Lower lobe of right lung (tissue), 2 donors: Measurements from ENCODE around the gene ZNF740. TPM values are rescaled to one million over a fixed set of nuclear protein-coding genes. Genes with fewer than 3 reads are reported as not detected.

Experiments
- ATAC-seq, 2 donors: fragments of 200-7000 bp; cut with Tn5 transposase; one replicate each; pipeline ENCODE4 v1.9.1; 2020 to 2022; ENCODE audit warnings: mild to moderate bottlenecking in 2 of 2, moderate library complexity in 2 of 2
- DNase-seq: peaks from one replicate; pipeline ENCODE4 v3.0.0-alpha.2; 2020
- H3K27ac ChIP-seq: fragments of 200-600 bp; one replicate; pipeline ENCODE4 v1.8.0; 2022
- H3K27me3 ChIP-seq: fragments of 200-600 bp; one replicate; pipeline ENCODE4 v1.8.0; 2022; ENCODE audit warnings: low read depth
- H3K36me3 ChIP-seq: fragments of 200-600 bp; one replicate; pipeline ENCODE4 v1.8.0; 2022; ENCODE audit warnings: mild to moderate bottlenecking
- H3K4me1 ChIP-seq: fragments of 200-600 bp; one replicate; pipeline ENCODE4 v1.8.0; 2022
- H3K4me3 ChIP-seq: fragments of 200-600 bp; one replicate; pipeline ENCODE4 v1.8.0; 2022; ENCODE audit warnings: mild to moderate bottlenecking
- H3K9me3 ChIP-seq: fragments of 200-600 bp; one replicate; pipeline ENCODE4 v1.8.0; 2022
- intact Hi-C: fragments of 100-400 bp; cut with DNase I; formaldehyde crosslinking; loops from one replicate; pipeline ENCODE4 v1.11.0; 2022
- total RNA-seq: library from RNA; stranded (reverse); fragmentation: NEBNext Ultra II Directional; extraction: Animal tissue kit (Norgen Biotek cat#: 25700); gene quantifications from one replicate; pipeline ENCODE4 v1.2.1, GENCODE V29; 2021
- TF ChIP-seq, protein P1 (sequence below): fragments of 200-600 bp; IDR thresholded peaks from one replicate; pipeline ENCODE4 v1.8.0; 2022; ENCODE audit warnings: antibody characterized with exemption, mild to moderate bottlenecking
- donor health status: DM: no; HTN: yes; CAD: no; lungs with severe emphysema.

ZNF740 gene
- total RNA-seq, 1 donor from 2014 or later = 49.5 TPM

DNA sequence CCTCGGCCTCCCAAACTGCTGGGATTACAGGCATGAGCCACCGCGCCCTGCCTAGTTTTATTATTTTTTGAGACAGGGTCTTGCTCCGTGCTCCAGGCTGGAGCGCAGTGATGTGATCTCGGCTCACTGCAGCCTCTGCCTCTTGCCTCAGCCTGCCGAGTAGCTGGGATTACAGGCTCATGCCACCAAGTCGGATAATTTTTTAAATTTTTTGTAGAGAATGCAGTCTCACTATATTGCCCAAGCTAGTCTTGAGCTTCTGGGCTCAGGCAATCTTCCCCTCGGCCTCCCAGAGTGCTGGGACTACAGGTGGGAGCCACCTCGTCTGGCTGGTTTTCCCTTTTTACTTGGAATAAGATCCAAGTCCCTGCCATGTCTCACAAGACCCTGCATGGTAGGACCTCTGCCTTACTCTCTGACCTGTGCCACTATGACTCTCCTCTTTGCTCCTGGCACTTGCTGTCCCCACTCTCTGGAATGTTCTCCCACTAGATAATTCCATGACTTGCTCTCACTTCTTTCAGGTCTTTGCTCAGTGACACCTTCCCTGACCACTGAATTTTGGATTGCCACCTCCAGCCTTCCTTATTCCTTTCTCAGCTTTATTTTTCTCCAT lies 59.2 kb downstream of the ZNF740 start:
- no peaks in the 10 kb centered on the region for H3K27me3 ChIP-seq
- no peak for ATAC-seq
- no peak overlapping the region for H3K4me3 ChIP-seq
- H3K36me3 ChIP-seq = no peaks in the 10 kb centered on the region
- H3K27ac ChIP-seq = no peak overlapping the region
- DNase-seq = no peak
- intact Hi-C loops = no loop called here
- TF ChIP-seq, protein P1, sequence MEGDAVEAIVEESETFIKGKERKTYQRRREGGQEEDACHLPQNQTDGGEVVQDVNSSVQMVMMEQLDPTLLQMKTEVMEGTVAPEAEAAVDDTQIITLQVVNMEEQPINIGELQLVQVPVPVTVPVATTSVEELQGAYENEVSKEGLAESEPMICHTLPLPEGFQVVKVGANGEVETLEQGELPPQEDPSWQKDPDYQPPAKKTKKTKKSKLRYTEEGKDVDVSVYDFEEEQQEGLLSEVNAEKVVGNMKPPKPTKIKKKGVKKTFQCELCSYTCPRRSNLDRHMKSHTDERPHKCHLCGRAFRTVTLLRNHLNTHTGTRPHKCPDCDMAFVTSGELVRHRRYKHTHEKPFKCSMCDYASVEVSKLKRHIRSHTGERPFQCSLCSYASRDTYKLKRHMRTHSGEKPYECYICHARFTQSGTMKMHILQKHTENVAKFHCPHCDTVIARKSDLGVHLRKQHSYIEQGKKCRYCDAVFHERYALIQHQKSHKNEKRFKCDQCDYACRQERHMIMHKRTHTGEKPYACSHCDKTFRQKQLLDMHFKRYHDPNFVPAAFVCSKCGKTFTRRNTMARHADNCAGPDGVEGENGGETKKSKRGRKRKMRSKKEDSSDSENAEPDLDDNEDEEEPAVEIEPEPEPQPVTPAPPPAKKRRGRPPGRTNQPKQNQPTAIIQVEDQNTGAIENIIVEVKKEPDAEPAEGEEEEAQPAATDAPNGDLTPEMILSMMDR = no peak
- H3K4me1 ChIP-seq = no peaks in the 10 kb centered on the region
- H3K9me3 ChIP-seq = no peaks in the 10 kb centered on the region

DNA sequence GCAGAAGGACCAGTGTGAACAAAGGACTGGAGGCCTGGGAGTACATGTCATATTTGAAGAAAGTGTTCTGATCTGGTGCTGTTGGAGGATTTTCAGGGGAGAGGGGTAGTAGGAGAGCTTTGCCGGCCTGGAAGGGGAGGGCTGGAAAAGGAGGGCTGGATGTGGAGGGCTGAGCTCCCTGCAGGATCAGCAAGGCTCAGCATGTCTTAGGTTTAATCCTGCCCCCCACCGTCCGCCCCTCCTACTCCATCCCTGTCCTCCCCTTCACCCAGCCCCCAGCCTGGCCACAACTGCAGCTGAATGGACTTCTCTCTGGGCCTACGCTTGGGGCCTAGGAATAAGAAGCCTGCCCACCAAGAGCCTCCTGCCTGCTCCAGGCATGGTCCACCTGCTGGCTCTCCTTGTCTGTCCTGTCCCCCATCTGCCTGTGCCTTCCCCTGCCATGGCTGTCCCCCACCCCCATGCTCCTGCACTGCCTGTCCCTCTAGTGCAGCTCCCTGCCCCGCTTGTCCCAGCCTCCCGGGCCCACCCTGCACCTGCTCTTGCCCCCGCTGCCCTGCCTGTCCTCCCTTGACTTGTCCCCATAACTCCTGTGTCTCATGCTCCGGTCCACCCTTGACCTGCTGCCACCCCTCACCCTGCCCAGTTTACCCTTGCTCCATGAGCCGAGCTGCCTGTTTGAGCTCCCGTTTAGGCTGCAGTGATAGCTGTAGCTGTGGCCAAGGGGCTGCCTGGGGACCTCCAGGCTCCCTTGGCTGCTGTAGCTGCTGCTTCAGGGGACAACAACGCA lies 61.3 kb downstream of the ZNF740 start:
- Histone ChIP-seq H3K27me3 (no peaks in the 10 kb centered on the region), H3K36me3 (no peaks in the 10 kb centered on the region), H3K9me3 (no peaks in the 10 kb centered on the region), H3K4me1 (no peaks in the 10 kb centered on the region), H3K27ac (no peak overlapping the region), H3K4me3 (no peak overlapping the region)
- ATAC-seq = peak in 1 of 2 donors; percentile 13
- intact Hi-C loops = no loop called here
- TF ChIP-seq, protein P1 = no peak
- no peak for DNase-seq

DNA sequence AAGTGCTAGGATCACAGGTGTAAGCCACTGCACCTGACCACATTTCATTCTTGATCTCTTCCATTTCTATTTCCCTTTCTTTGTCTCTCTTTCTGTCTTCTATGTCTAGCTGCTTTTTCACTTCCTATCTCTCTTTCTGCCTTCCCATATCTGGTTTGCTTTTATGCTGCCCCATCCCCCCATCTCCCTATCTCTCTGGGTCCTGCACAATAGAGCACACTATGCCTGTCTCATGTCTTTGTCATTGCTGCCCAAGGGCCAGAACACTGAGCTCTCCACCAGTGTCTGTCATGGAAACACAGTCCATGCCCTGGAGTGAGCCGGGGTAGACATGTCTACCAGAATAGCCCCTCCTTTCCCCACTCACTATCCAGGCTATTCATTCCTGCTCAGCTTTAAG lies 63.8 kb downstream of the ZNF740 start:
- DNase-seq (no peak), ATAC-seq (no peak)
- Histone ChIP-seq H3K36me3 (no peaks in the 10 kb centered on the region), H3K4me3 (no peak overlapping the region), H3K9me3 (no peaks in the 10 kb centered on the region), H3K27me3 (no peaks in the 10 kb centered on the region), H3K27ac (no peak overlapping the region), H3K4me1 (no peaks in the 10 kb centered on the region)
- TF ChIP-seq, protein P1 = no peak
- intact Hi-C loops = no loop called here

Other genes with a start within 250 kb of the ZNF740 start
- gene KRT18, start 231.6 kb upstream of the ZNF740 start, total RNA-seq = 140 TPM
- 453 TPM for gene EIF4B, start 174.3 kb upstream of the ZNF740 start, total RNA-seq
- 186 TPM for gene TNS2, start 130.7 kb upstream of the ZNF740 start, total RNA-seq
- gene SPRYD3, start 101.3 kb upstream of the ZNF740 start, total RNA-seq = 47.9 TPM
- gene IGFBP6, start 83.1 kb upstream of the ZNF740 start, total RNA-seq = 58.5 TPM
- gene SOAT2, start 77.2 kb upstream of the ZNF740 start, total RNA-seq = not detected
- gene CSAD, start 203 bp downstream of the ZNF740 start, total RNA-seq = 39.2 TPM
- gene ITGB7, start 26.5 kb downstream of the ZNF740 start, total RNA-seq = 9.7 TPM
- gene RARG, start 51.5 kb downstream of the ZNF740 start, total RNA-seq = 30.1 TPM
- 2.2 TPM for gene ESPL1, start 87.6 kb downstream of the ZNF740 start, total RNA-seq
- 474 TPM for gene PFDN5, start 114.8 kb downstream of the ZNF740 start, total RNA-seq
- 35.3 TPM for gene MYG1, start 119.0 kb downstream of the ZNF740 start, total RNA-seq
- 45.2 TPM for gene AAAS, start 140.9 kb downstream of the ZNF740 start, total RNA-seq
- not detected for gene SP7, start 155.6 kb downstream of the ZNF740 start, total RNA-seq
- gene SP1, start 199.5 kb downstream of the ZNF740 start, total RNA-seq = 91.1 TPM
- 1.2 TPM for gene AMHR2, start 243.1 kb downstream of the ZNF740 start, total RNA-seq